ENCODE measurements around the gene PTPRH. TPM values are rescaled to one million over a fixed set of nuclear protein-coding genes. Genes with fewer than 3 reads are reported as not detected.
"Not testable (repeated sequence)": the region's sequence is repeated elsewhere in the genome, so short reads cannot be mapped to it uniquely, and the experiment has no call there.

Gene PTPRH
- total RNA-seq, 1 experiment from 2014 or later: 34.6 TPM

- Mint-ChIP-seq H3K27ac (ENCODE audit: unreplicated experiment) (no peak overlapping the region), H3K9me3 (ENCODE audit: low read depth, unreplicated experiment) (no peaks in the 10 kb centered on the region), H3K36me3 (ENCODE audit: insufficient read depth, unreplicated experiment) (peaks cover 41% of the 10 kb centered on the region), H3K27me3 (ENCODE audit: unreplicated experiment) (peaks cover 29% of the 10 kb centered on the region), H3K4me1 (ENCODE audit: low read depth, unreplicated experiment) (peaks cover 24% of the 10 kb centered on the region), H3K4me3 (ENCODE audit: low read depth, unreplicated experiment) (peak overlapping the region; percentile 55)
- intact Hi-C loops (cut with micrococcal nuclease; ENCODE audit: unreplicated experiment): no loop called here
- CTCF ChIA-PET: interaction anchor here (0.6 to 1.2 kb wide), 6 partner anchors 10 to 621 kb away, joined by 3 to 9 read pairs (median 3); partner anchors contain the start of gene DNAAF3
- TF ChIP-seq CTCF (IDR thresholded peaks at IDR 0.05; ENCODE audit: unreplicated experiment): no peak
- peak; percentile 83 for DNase-seq
- no TSS peak for BruUV-seq (replicated peaks)
Measured at GRCh38 chr19:55156202-55157063, 52.9 kb downstream of the PTPRH start.

- H3K4me3 Mint-ChIP-seq (ENCODE audit: low read depth, unreplicated experiment): peak overlapping the region; percentile 55
- H3K36me3 Mint-ChIP-seq (ENCODE audit: insufficient read depth, unreplicated experiment): peaks cover 40% of the 10 kb centered on the region
- BruUV-seq (replicated peaks); H3K9me3 Mint-ChIP-seq (ENCODE audit: low read depth, unreplicated experiment); intact Hi-C loops (cut with micrococcal nuclease; ENCODE audit: unreplicated experiment); DNase-seq; H3K27ac Mint-ChIP-seq (ENCODE audit: unreplicated experiment): not testable (repeated sequence)
- peaks cover 24% of the 10 kb centered on the region for H3K4me1 Mint-ChIP-seq (ENCODE audit: low read depth, unreplicated experiment)
- peaks cover 33% of the 10 kb centered on the region for H3K27me3 Mint-ChIP-seq (ENCODE audit: unreplicated experiment)
- CTCF ChIA-PET: interaction anchor here (1.0 to 1.2 kb wide), 2 partner anchors 11 to 15 kb away, joined by 3 to 4 read pairs; partner anchors contain the start of gene DNAAF3
Measured at GRCh38 chr19:55155784-55156183, 53.5 kb downstream of the PTPRH start.

GRCh38 chr19:55153652-55154264 is 55.5 kb downstream of the PTPRH start:
- peaks cover 23% of the 10 kb centered on the region for H3K4me1 Mint-ChIP-seq (ENCODE audit: low read depth, unreplicated experiment)
- CTCF ChIA-PET: interaction anchor here (0.6 kb wide), 1 partner anchor 1327 kb away, joined by 4 read pairs; no protein-coding TSS in a partner anchor

GRCh38 chr19:55152017-55152416 is 57.3 kb downstream of the PTPRH start:
- no TSS peak for BruUV-seq (replicated peaks)
- DNase-seq: no peak
- intact Hi-C loops (cut with micrococcal nuclease; ENCODE audit: unreplicated experiment): no loop called here
- Mint-ChIP-seq H3K9me3 (ENCODE audit: low read depth, unreplicated experiment) (no peaks in the 10 kb centered on the region), H3K27me3 (ENCODE audit: unreplicated experiment) (peaks cover 44% of the 10 kb centered on the region), H3K36me3 (ENCODE audit: insufficient read depth, unreplicated experiment) (peaks cover 11% of the 10 kb centered on the region), H3K27ac (ENCODE audit: unreplicated experiment) (no peak overlapping the region), H3K4me1 (ENCODE audit: low read depth, unreplicated experiment) (peaks cover 24% of the 10 kb centered on the region), H3K4me3 (ENCODE audit: low read depth, unreplicated experiment) (no peak overlapping the region)
- no peak for TF ChIP-seq CTCF (IDR thresholded peaks at IDR 0.05; ENCODE audit: unreplicated experiment)
- CTCF ChIA-PET: interaction anchor here (0.9 kb wide), 1 partner anchor 9 kb away, joined by 3 read pairs; no protein-coding TSS in a partner anchor

More at GRCh38 chr19:55153652-55154264, 55.5 kb downstream of the PTPRH start:
- BruUV-seq (replicated peaks): no TSS peak
- Mint-ChIP-seq H3K4me3 (ENCODE audit: low read depth, unreplicated experiment) (no peak overlapping the region), H3K36me3 (ENCODE audit: insufficient read depth, unreplicated experiment) (peaks cover 21% of the 10 kb centered on the region), H3K9me3 (ENCODE audit: low read depth, unreplicated experiment) (no peaks in the 10 kb centered on the region), H3K27ac (ENCODE audit: unreplicated experiment) (no peak overlapping the region), H3K27me3 (ENCODE audit: unreplicated experiment) (peaks cover 51% of the 10 kb centered on the region)
- no peak for DNase-seq
- intact Hi-C loops (cut with micrococcal nuclease; ENCODE audit: unreplicated experiment): no loop called here
- TF ChIP-seq CTCF (IDR thresholded peaks at IDR 0.05; ENCODE audit: unreplicated experiment): no peak

Measured in Calu3 (cell line).